GM12878 (cell line): ENCODE results near the gene PET117. TPM values are rescaled to one million over a fixed set of nuclear protein-coding genes. Genes with fewer than 3 reads are reported as not detected.

ENCODE experiments used
- polyA plus RNA-seq, 11 experiments: library from polyadenylated mRNA; depleted of rRNA in 4 of 11; unstranded in 6 of 11; stranded (reverse) in 5 of 11; fragments of >200 nt; fragmentation: Nextera tagmentation in 4 of 11; fragmentation: Illumina TruSeq in 1 of 11; extraction: Ambion mirVana in 4 of 11; extraction: Trizol in 1 of 11; gene quantifications; 1 replicate in 1 of 11; 2 replicates in 10 of 11; pipeline versions ENCODE4 v1.2.1 to v1.2.3, GENCODE V29; 2011 to 2016; ENCODE audit warnings: inconsistent platforms in 2 of 11, missing spikeins in 2 of 11, low read depth in 1 of 11
- small RNA-seq: library from RNA; depleted of rRNA; stranded (forward); fragments of <200 nt; gene quantifications from one replicate; pipeline ENCODE3, GENCODE V24; 2014
- total RNA-seq, 4 experiments: library from RNA; depleted of rRNA in 3 of 4; stranded (reverse); fragments of >200 nt in 3 of 4; fragmentation: Illumina TruSeq in 1 of 4; extraction: Trizol in 1 of 4; gene quantifications; 2 replicates each; pipeline versions ENCODE4 v1.2.1 to v1.2.3, GENCODE V29; 2013 to 2021

The PET117 gene
- total and polyA plus RNA-seq, 10 of the 15 experiments (the other 5 are each of a cell fraction or from before 2014, with no cell fraction given): 6.0 to 20.6 (median 11.8) TPM

Small RNA genes lying within 50 kb of the gene (small RNA-seq; reads per million reads assigned to genes)
- not detected for gene RF00019
- not detected for gene RNU7-137P

Other genes starting within 250 kb of the PET117 start
- gene SNX5, start 169.1 kb upstream of the PET117 start, total RNA-seq (2014; rRNA removed): 254 and 275 TPM in 2 replicates
- 303 and 316 TPM in 2 replicates for gene SNX5, start 169.1 kb upstream of the PET117 start, total RNA-seq (2014; rRNA removed; fragmentation: Illumina TruSeq; extraction: Trizol)
- gene SNX5, start 169.1 kb upstream of the PET117 start, total RNA-seq (2021): 216 and 236 TPM in 2 replicates
- 288 and 497 TPM in 2 replicates for gene SNX5, start 169.1 kb upstream of the PET117 start, polyA plus RNA-seq (2011; rRNA removed)
- gene SNX5, start 169.1 kb upstream of the PET117 start, polyA plus RNA-seq (2014; fragmentation: Illumina TruSeq; extraction: Trizol): 301 and 362 TPM in 2 replicates
- gene SNX5, start 169.1 kb upstream of the PET117 start, polyA plus RNA-seq (2014; fragmentation: Nextera tagmentation; extraction: Ambion mirVana): 100 to 1,000 TPM in 1 of 2 experiments, 10 to 100 TPM in 1; 92.9 to 152 TPM
- gene SNX5, start 169.1 kb upstream of the PET117 start, polyA plus RNA-seq (2014; rRNA removed): 242 and 292 TPM in 2 replicates
- 100 to 1,000 TPM; 154 to 178 TPM for gene SNX5, start 169.1 kb upstream of the PET117 start, polyA plus RNA-seq (2016; fragmentation: Nextera tagmentation; extraction: Ambion mirVana)
- gene MGME1, start 168.8 kb upstream of the PET117 start, total RNA-seq (2014; rRNA removed): 15.7 and 18.0 TPM in 2 replicates
- gene MGME1, start 168.8 kb upstream of the PET117 start, total RNA-seq (2014; rRNA removed; fragmentation: Illumina TruSeq; extraction: Trizol): 33.6 and 33.7 TPM in 2 replicates
- gene MGME1, start 168.8 kb upstream of the PET117 start, total RNA-seq (2021): 26.8 and 27.6 TPM in 2 replicates
- gene MGME1, start 168.8 kb upstream of the PET117 start, polyA plus RNA-seq (2011; rRNA removed): 35.2 and 46.4 TPM in 2 replicates
- gene MGME1, start 168.8 kb upstream of the PET117 start, polyA plus RNA-seq (2014; fragmentation: Illumina TruSeq; extraction: Trizol): 44.8 and 48.9 TPM in 2 replicates
- gene MGME1, start 168.8 kb upstream of the PET117 start, polyA plus RNA-seq (2014; fragmentation: Nextera tagmentation; extraction: Ambion mirVana): 10 to 100 TPM; 13.4 to 14.1 TPM
- gene MGME1, start 168.8 kb upstream of the PET117 start, polyA plus RNA-seq (2014; rRNA removed): 21.2 and 24.7 TPM in 2 replicates
- gene MGME1, start 168.8 kb upstream of the PET117 start, polyA plus RNA-seq (2016; fragmentation: Nextera tagmentation; extraction: Ambion mirVana): 10 to 100 TPM; 37.9 to 40.8 TPM
- gene OVOL2, start 79.9 kb upstream of the PET117 start, total RNA-seq (2014; rRNA removed): not detected in 2 replicates
- gene OVOL2, start 79.9 kb upstream of the PET117 start, total RNA-seq (2014; rRNA removed; fragmentation: Illumina TruSeq; extraction: Trizol): not detected in 2 replicates
- gene OVOL2, start 79.9 kb upstream of the PET117 start, total RNA-seq (2021): not detected in 2 replicates
- not detected in 2 replicates for gene OVOL2, start 79.9 kb upstream of the PET117 start, polyA plus RNA-seq (2011; rRNA removed)
- not detected in 2 replicates for gene OVOL2, start 79.9 kb upstream of the PET117 start, polyA plus RNA-seq (2014; fragmentation: Illumina TruSeq; extraction: Trizol)
- gene OVOL2, start 79.9 kb upstream of the PET117 start, polyA plus RNA-seq (2014; fragmentation: Nextera tagmentation; extraction: Ambion mirVana): not detected
- gene OVOL2, start 79.9 kb upstream of the PET117 start, polyA plus RNA-seq (2014; rRNA removed): not detected in 2 replicates
- gene OVOL2, start 79.9 kb upstream of the PET117 start, polyA plus RNA-seq (2016; fragmentation: Nextera tagmentation; extraction: Ambion mirVana): not detected
- gene KAT14, start within 50 bp of the PET117 start, total RNA-seq (2014; rRNA removed): 12.7 and 13.6 TPM in 2 replicates
- gene KAT14, start within 50 bp of the PET117 start, total RNA-seq (2014; rRNA removed; fragmentation: Illumina TruSeq; extraction: Trizol): 13.6 and 15.0 TPM in 2 replicates
- 15.3 and 16.6 TPM in 2 replicates for gene KAT14, start within 50 bp of the PET117 start, total RNA-seq (2021)
- 11.9 and 13.3 TPM in 2 replicates for gene KAT14, start within 50 bp of the PET117 start, polyA plus RNA-seq (2011; rRNA removed)
- gene KAT14, start within 50 bp of the PET117 start, polyA plus RNA-seq (2014; fragmentation: Illumina TruSeq; extraction: Trizol): 16.2 TPM in 2 replicates
- 1 to 10 TPM; 4.0 to 7.6 TPM for gene KAT14, start within 50 bp of the PET117 start, polyA plus RNA-seq (2014; fragmentation: Nextera tagmentation; extraction: Ambion mirVana)
- 10.5 TPM in 2 replicates for gene KAT14, start within 50 bp of the PET117 start, polyA plus RNA-seq (2014; rRNA removed)
- gene KAT14, start within 50 bp of the PET117 start, polyA plus RNA-seq (2016; fragmentation: Nextera tagmentation; extraction: Ambion mirVana): 10 to 100 TPM; 19.5 to 19.9 TPM
- 8.8 and 9.5 TPM in 2 replicates for gene ZNF133, start 150.7 kb downstream of the PET117 start, total RNA-seq (2014; rRNA removed)
- gene ZNF133, start 150.7 kb downstream of the PET117 start, total RNA-seq (2014; rRNA removed; fragmentation: Illumina TruSeq; extraction: Trizol): 8.9 and 9.1 TPM in 2 replicates
- gene ZNF133, start 150.7 kb downstream of the PET117 start, total RNA-seq (2021): 6.0 and 9.8 TPM in 2 replicates
- gene ZNF133, start 150.7 kb downstream of the PET117 start, polyA plus RNA-seq (2011; rRNA removed): 6.1 and 9.3 TPM in 2 replicates
- 6.2 and 8.4 TPM in 2 replicates for gene ZNF133, start 150.7 kb downstream of the PET117 start, polyA plus RNA-seq (2014; fragmentation: Illumina TruSeq; extraction: Trizol)
- 1 to 10 TPM; 2.0 to 2.2 TPM for gene ZNF133, start 150.7 kb downstream of the PET117 start, polyA plus RNA-seq (2014; fragmentation: Nextera tagmentation; extraction: Ambion mirVana)
- 8.5 and 8.9 TPM in 2 replicates for gene ZNF133, start 150.7 kb downstream of the PET117 start, polyA plus RNA-seq (2014; rRNA removed)
- gene ZNF133, start 150.7 kb downstream of the PET117 start, polyA plus RNA-seq (2016; fragmentation: Nextera tagmentation; extraction: Ambion mirVana): 1 to 10 TPM; 4.8 to 6.1 TPM